ENCODE data around the gene MYL12A.
A peak's percentile ranks its signal among the peaks of the same experiment; 100 is the strongest.

Gene MYL12A

GRCh38 chr18:3284501-3284900, 36.9 kb downstream of the MYL12A start:
- Histone ChIP-seq H3K79me2 (ENCODE audit: control insufficient read depth, insufficient read depth, low read length) (no peaks in the 10 kb centered on the region), H3K27ac (ENCODE audit: low read depth, low read length) (no peak overlapping the region), H3K56ac (ENCODE audit: low read length) (no peak overlapping the region), H2AK5ac (ENCODE audit: low read length) (no peak overlapping the region), H3K18ac (ENCODE audit: low read length) (peak overlapping the region; percentile 16), H4K5ac (ENCODE audit: low read length) (no peak overlapping the region), H3K9ac (ENCODE audit: low read length) (no peak overlapping the region), H2BK5ac (ENCODE audit: low read length) (no peak overlapping the region), H3K27me3 (ENCODE audit: insufficient read depth, low read length, poor library complexity) (no peaks in the 10 kb centered on the region), H3K4me2 (ENCODE audit: low read length) (no peak overlapping the region), H3K36me3 (ENCODE audit: control insufficient read depth, insufficient read depth, low read length) (no peaks in the 10 kb centered on the region), H3K4ac (ENCODE audit: low read depth, low read length) (no peak overlapping the region), H2BK120ac (ENCODE audit: low read depth, low read length) (no peak overlapping the region), H3K23ac (ENCODE audit: low read length) (no peak overlapping the region), H2BK15ac (replicated peaks; ENCODE audit: low read depth) (no peak overlapping the region), H3K4me1 (ENCODE audit: control insufficient read depth, low read depth, low read length) (no peaks in the 10 kb centered on the region), H3K4me3 (ENCODE audit: low read length) (no peak overlapping the region), H3K79me1 (ENCODE audit: low read length) (no peaks in the 10 kb centered on the region), H4K8ac (ENCODE audit: low read depth, low read length) (no peak overlapping the region)
- WGBS (ENCODE audit: extremely low coverage, insufficient coverage, low lambda C conversion rate): no CpG with 5 or more reads among the region's 9 CpGs
- DNase-seq: no peak

GRCh38 chr18:3286159-3286558, 38.6 kb downstream of the MYL12A start:
- Histone ChIP-seq H3K18ac (ENCODE audit: low read length) (no peak overlapping the region), H2AK5ac (ENCODE audit: low read length) (no peak overlapping the region)

GRCh38 chr18:3293196-3293951, 45.8 kb downstream of the MYL12A start:
- no peak for DNase-seq
- H3K79me2 ChIP-seq (ENCODE audit: control insufficient read depth, insufficient read depth, low read length): peaks cover 4% of the 10 kb centered on the region
- H2BK15ac ChIP-seq (replicated peaks; ENCODE audit: low read depth): no peak overlapping the region
- H3K56ac ChIP-seq (ENCODE audit: low read length): no peak overlapping the region
- H3K36me3 ChIP-seq (ENCODE audit: control insufficient read depth, insufficient read depth, low read length): no peaks in the 10 kb centered on the region
- H3K27me3 ChIP-seq (ENCODE audit: insufficient read depth, low read length, poor library complexity): no peaks in the 10 kb centered on the region
- no peak overlapping the region for H3K4me2 ChIP-seq (ENCODE audit: low read length)
- no peak overlapping the region for H2AK5ac ChIP-seq (ENCODE audit: low read length)
- no peak overlapping the region for H3K23ac ChIP-seq (ENCODE audit: low read length)
- WGBS (ENCODE audit: extremely low coverage, insufficient coverage, low lambda C conversion rate): no CpG with 5 or more reads among the region's 2 CpGs
- no peak overlapping the region for H3K27ac ChIP-seq (ENCODE audit: low read depth, low read length)
- no peak overlapping the region for H2BK5ac ChIP-seq (ENCODE audit: low read length)
- no peak overlapping the region for H4K5ac ChIP-seq (ENCODE audit: low read length)
- no peak overlapping the region for H3K4me3 ChIP-seq (ENCODE audit: low read length)
- no peak overlapping the region for H2BK120ac ChIP-seq (ENCODE audit: low read depth, low read length)
- peaks cover 4% of the 10 kb centered on the region for H3K79me1 ChIP-seq (ENCODE audit: low read length)
- H3K4me1 ChIP-seq (ENCODE audit: control insufficient read depth, low read depth, low read length): peaks cover 4% of the 10 kb centered on the region
- no peak overlapping the region for H3K9ac ChIP-seq (ENCODE audit: low read length)
- no peak overlapping the region for H3K4ac ChIP-seq (ENCODE audit: low read depth, low read length)
- no peak overlapping the region for H4K8ac ChIP-seq (ENCODE audit: low read depth, low read length)
- no peak overlapping the region for H3K18ac ChIP-seq (ENCODE audit: low read length)

More at GRCh38 chr18:3286159-3286558, 38.6 kb downstream of the MYL12A start:
- no peak overlapping the region for H3K4me3 ChIP-seq (ENCODE audit: low read length)
- H2BK5ac ChIP-seq (ENCODE audit: low read length): no peak overlapping the region
- no peaks in the 10 kb centered on the region for H3K79me1 ChIP-seq (ENCODE audit: low read length)
- WGBS (ENCODE audit: extremely low coverage, insufficient coverage, low lambda C conversion rate): no CpG with 5 or more reads among the region's 7 CpGs
- DNase-seq: no peak
- no peak overlapping the region for H2BK120ac ChIP-seq (ENCODE audit: low read depth, low read length)
- H3K56ac ChIP-seq (ENCODE audit: low read length): no peak overlapping the region
- no peaks in the 10 kb centered on the region for H3K36me3 ChIP-seq (ENCODE audit: control insufficient read depth, insufficient read depth, low read length)
- no peaks in the 10 kb centered on the region for H3K27me3 ChIP-seq (ENCODE audit: insufficient read depth, low read length, poor library complexity)
- H3K23ac ChIP-seq (ENCODE audit: low read length): no peak overlapping the region
- H3K4me1 ChIP-seq (ENCODE audit: control insufficient read depth, low read depth, low read length): no peaks in the 10 kb centered on the region
- H2BK15ac ChIP-seq (replicated peaks; ENCODE audit: low read depth): no peak overlapping the region
- no peak overlapping the region for H4K5ac ChIP-seq (ENCODE audit: low read length)
- H3K4me2 ChIP-seq (ENCODE audit: low read length): no peak overlapping the region
- no peak overlapping the region for H3K9ac ChIP-seq (ENCODE audit: low read length)
- H3K79me2 ChIP-seq (ENCODE audit: control insufficient read depth, insufficient read depth, low read length): no peaks in the 10 kb centered on the region
- no peak overlapping the region for H3K4ac ChIP-seq (ENCODE audit: low read depth, low read length)
- H3K27ac ChIP-seq (ENCODE audit: low read depth, low read length): no peak overlapping the region
- no peak overlapping the region for H4K8ac ChIP-seq (ENCODE audit: low read depth, low read length)

GRCh38 chr18:3294435-3295080, 47.0 kb downstream of the MYL12A start:
- Histone ChIP-seq H3K4me1 (ENCODE audit: control insufficient read depth, low read depth, low read length) (peaks cover 4% of the 10 kb centered on the region), H3K79me1 (ENCODE audit: low read length) (peaks cover 4% of the 10 kb centered on the region), H3K56ac (ENCODE audit: low read length) (peak overlapping the region; percentile 12), H3K79me2 (ENCODE audit: control insufficient read depth, insufficient read depth, low read length) (peaks cover 4% of the 10 kb centered on the region), H3K27ac (ENCODE audit: low read depth, low read length) (no peak overlapping the region), H4K8ac (ENCODE audit: low read depth, low read length) (no peak overlapping the region), H3K18ac (ENCODE audit: low read length) (no peak overlapping the region), H2AK5ac (ENCODE audit: low read length) (no peak overlapping the region), H3K9ac (ENCODE audit: low read length) (no peak overlapping the region), H2BK15ac (replicated peaks; ENCODE audit: low read depth) (no peak overlapping the region), H4K5ac (ENCODE audit: low read length) (no peak overlapping the region), H3K4me2 (ENCODE audit: low read length) (no peak overlapping the region), H3K36me3 (ENCODE audit: control insufficient read depth, insufficient read depth, low read length) (no peaks in the 10 kb centered on the region), H3K23ac (ENCODE audit: low read length) (no peak overlapping the region), H3K4ac (ENCODE audit: low read depth, low read length) (no peak overlapping the region), H2BK5ac (ENCODE audit: low read length) (no peak overlapping the region), H2BK120ac (ENCODE audit: low read depth, low read length) (no peak overlapping the region), H3K4me3 (ENCODE audit: low read length) (no peak overlapping the region), H3K27me3 (ENCODE audit: insufficient read depth, low read length, poor library complexity) (no peaks in the 10 kb centered on the region)
- DNase-seq: peak; percentile 76
- WGBS (ENCODE audit: extremely low coverage, insufficient coverage, low lambda C conversion rate): no CpG with 5 or more reads among the region's 3 CpGs

GRCh38 chr18:3297025-3297984, 49.7 kb downstream of the MYL12A start:
- H3K4me3 ChIP-seq (ENCODE audit: low read length): peak overlapping the region; percentile 90
- no peak overlapping the region for H2BK15ac ChIP-seq (replicated peaks; ENCODE audit: low read depth)
- H3K4me1 ChIP-seq (ENCODE audit: control insufficient read depth, low read depth, low read length): peaks cover 4% of the 10 kb centered on the region
- peak overlapping the region; percentile 53 for H2AK5ac ChIP-seq (ENCODE audit: low read length)
- H3K4me2 ChIP-seq (ENCODE audit: low read length): peak overlapping the region; percentile 98
- peak overlapping the region; percentile 95 for H3K9ac ChIP-seq (ENCODE audit: low read length)
- H2BK5ac ChIP-seq (ENCODE audit: low read length): peak overlapping the region; percentile 66
- H2BK120ac ChIP-seq (ENCODE audit: low read depth, low read length): no peak overlapping the region
- H3K27me3 ChIP-seq (ENCODE audit: insufficient read depth, low read length, poor library complexity): no peaks in the 10 kb centered on the region
- H4K5ac ChIP-seq (ENCODE audit: low read length): no peak overlapping the region
- peak overlapping the region; percentile 59 for H3K23ac ChIP-seq (ENCODE audit: low read length)
- no peaks in the 10 kb centered on the region for H3K36me3 ChIP-seq (ENCODE audit: control insufficient read depth, insufficient read depth, low read length)
- peak overlapping the region; percentile 77 for H3K27ac ChIP-seq (ENCODE audit: low read depth, low read length)
- peak overlapping the region; percentile 97 for H3K56ac ChIP-seq (ENCODE audit: low read length)
- peaks cover 4% of the 10 kb centered on the region for H3K79me2 ChIP-seq (ENCODE audit: control insufficient read depth, insufficient read depth, low read length)
- no CpG with 5 or more reads among the region's 18 CpGs for WGBS (ENCODE audit: extremely low coverage, insufficient coverage, low lambda C conversion rate)
- peak overlapping the region; percentile 66 for H3K4ac ChIP-seq (ENCODE audit: low read depth, low read length)
- peak; percentile 99 for DNase-seq
- peak overlapping the region; percentile 91 for H3K18ac ChIP-seq (ENCODE audit: low read length)
- peak overlapping the region; percentile 87 for H4K8ac ChIP-seq (ENCODE audit: low read depth, low read length)
- peaks cover 4% of the 10 kb centered on the region for H3K79me1 ChIP-seq (ENCODE audit: low read length)
